ENCODE results near the gene ZNF397.
A peak's percentile ranks its signal among the peaks of the same experiment; 100 is the strongest.
"Not testable (repeated sequence)": the region's sequence is repeated elsewhere in the genome, so short reads cannot be mapped to it uniquely, and the experiment has no call there.

Gene ZNF397

DNA sequence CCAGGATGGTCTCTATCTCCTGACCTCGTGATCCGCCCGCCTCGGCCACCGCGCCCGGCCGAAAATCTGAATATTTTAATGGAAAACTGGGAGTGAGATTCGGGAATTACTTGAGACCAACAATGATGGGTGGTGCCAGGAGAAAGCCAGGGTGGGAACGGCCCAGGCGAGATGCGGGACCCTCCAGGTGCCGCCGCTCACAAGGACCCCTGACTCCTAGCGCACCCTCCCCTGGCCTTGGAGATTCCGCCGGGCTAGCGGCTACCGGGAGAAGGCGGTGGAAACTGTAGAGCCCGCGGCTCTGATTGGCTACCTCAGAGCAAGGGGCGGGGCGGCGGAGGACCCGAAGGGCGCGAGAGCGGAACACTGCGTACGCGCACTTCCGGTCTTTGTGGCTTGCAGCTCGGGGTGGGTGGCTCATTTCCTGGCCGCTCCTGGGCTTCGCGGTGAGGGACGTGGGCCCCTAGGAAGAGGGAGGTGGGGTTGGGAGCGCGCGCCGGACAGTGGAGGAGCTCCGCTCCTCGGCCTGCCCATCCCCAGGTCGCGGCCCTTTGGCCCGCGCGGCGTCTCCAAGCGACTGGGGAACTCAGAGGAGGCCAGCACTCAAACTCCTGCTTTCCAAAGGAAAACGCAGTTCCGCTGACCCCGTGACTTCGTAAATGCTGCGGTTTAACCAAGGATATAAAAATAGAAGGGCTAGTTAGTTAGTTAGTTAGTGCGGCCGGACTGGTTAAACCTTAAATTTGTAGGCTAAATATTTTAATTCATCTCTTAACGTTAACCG is at the start of gene ZNF397:
Gene ZNF397 (plus strand): TSS at position 371 of the 784 bp plus-strand sequence. CDS start 1,437 bp downstream, outside the sequence.
- peak; percentile 96 for DNase-seq

DNA sequence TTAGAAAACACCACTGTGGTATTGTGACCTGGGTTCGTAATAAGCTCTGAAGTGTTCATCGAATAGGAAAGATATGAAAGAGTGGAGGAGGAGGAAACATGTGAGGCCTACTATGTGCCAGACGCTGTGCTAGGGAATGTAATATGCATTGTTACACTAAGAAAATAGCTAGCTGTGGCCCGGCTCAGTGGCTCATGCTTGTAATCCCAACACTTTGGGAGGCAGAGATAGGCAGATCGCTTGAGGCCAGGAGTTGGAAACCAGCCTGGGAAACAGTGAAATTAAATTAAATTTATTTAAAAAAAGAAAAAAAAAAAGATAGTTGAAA is 49.2 kb upstream of the ZNF397 start:
- DNase-seq: no peak

GRCh38 chr18:35192415-35192814 is 48.4 kb upstream of the ZNF397 start:
- no peak for DNase-seq

DNA sequence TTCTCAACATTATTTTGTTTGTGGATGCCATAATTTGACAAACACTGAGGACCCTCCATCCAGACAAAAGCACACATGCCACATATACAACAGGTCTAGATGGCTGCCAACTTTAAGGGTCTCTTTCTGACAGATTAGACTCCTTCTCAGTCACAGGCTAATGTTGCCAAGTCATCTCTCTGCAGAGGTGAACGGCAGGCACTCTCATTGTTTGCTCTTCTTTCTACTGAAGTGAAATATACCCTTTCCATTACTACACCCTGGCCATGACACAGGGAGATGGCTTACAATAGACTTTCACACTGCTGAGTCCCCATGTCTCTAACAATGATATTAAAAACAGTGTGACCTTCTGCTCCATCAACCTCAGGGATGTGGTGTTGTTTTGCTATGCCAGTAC is 47.5 kb upstream of the ZNF397 start:
- no peak for DNase-seq

DNA sequence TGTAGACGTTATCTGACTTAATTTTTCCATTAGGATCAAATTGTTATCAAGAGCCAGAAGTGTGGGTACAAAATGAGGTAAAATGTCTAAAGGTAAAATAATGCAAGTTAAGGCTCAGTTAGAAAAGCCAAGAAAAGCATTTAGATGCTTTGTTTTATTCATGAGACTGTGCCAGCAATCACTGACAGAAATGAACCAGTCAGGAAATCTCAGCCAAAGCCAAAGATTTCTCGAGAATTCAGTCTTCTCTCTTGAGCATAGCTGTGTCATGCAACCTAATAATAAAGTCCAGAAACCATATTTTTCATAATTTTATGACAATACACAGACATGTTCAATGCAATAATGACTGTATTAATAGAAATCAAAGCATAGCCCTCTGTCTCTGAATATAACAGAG is 43.5 kb upstream of the ZNF397 start:
- no peak for DNase-seq

DNA sequence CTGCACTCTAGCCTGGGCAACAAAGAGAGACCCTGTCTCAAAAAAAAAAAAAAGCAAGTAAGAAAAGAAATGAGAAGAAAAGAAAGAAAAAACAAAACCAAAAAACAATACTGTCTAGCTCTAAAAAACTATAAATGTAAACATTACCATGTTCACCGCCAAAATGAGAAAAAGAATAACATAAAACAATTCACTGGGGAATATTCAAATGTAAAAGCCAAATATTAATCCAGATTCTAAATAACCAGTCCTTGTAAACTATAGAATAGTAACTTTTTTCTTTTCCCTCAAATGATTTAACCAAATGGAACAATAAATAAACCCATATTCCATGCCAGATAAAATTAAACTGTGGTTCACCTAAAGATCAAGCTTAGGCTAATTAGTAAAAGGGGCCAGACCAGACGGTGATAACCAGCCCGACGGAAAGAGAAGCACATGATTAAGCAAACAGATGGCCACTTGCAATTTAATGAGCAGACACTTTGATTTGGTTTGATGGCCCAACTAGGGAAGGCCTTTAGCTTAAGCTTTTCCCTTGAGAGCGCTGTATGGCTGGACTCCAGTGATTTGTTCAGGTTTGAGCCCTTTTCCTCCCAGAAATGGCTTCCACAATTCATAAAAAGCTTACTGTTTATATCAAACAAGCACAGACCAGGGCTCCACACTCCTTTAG is 39.4 kb upstream of the ZNF397 start:
- no peak for DNase-seq

DNA sequence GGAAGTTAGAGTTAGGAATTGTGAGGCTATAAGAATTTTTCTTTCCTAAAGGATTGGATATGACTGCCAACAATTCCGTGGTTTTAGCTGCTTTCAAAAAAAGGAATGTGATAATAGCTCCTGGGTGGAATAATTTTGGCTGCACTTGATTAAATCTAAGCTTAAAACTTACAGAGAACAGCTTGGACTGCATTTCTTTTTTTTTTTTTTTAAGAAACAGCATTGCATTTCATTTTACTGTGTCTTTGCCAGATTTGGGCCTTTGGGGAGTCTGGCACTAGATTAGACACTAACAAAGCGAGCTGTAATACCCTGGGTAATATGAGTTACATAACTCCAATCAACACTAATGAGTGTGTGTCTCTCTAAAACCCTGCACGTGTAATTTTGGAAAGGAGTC is 37.8 kb upstream of the ZNF397 start:
- DNase-seq: no peak

- no peak for DNase-seq
Measured at GRCh38 chr18:35205199-35205712, 35.6 kb upstream of the ZNF397 start.

- not testable (repeated sequence) for DNase-seq
Measured at GRCh38 chr18:35205746-35206458, 34.9 kb upstream of the ZNF397 start.

DNA sequence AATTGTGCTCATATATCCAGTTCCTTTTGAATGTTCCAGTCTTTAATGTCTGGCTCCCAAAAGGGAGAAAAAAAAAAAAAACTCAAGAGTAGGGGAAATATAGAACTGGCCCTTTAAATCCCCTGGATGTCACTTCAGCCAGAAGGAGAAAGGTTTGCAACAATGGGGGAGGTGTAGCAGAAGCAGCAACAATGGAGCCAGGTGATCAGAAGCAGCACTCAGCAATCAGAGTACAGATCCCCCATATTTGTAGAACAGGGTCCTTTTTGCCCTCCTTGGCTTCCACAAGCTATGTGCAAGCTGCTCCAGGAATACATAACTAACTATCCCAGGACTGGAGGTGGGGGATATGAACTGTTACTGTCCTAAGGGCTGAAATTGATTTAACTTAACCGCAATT is 25.8 kb upstream of the ZNF397 start:
- DNase-seq: no peak

DNA sequence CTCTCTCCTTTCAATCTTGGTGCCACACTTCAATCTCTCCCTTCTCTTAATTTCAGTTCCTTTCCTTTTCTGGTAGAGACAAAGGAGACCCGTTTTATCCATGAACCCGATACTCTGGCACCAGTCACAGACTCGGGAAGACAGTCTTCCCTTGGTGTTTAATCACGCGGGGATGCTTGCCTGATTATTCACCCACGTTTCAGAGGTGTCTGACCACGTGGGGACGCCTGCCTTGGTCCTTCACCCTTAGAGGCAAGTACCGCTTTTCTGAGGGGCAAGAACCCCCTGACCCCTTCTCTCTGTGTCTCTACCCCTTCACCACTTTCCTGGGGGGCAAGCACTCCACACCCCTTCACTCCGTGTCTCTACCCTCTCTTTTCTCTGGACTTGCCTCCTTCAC is 24.2 kb upstream of the ZNF397 start:
- not testable (repeated sequence) for DNase-seq

- DNase-seq: not testable (repeated sequence)
Measured at GRCh38 chr18:35219331-35219730, 21.5 kb upstream of the ZNF397 start.

DNA sequence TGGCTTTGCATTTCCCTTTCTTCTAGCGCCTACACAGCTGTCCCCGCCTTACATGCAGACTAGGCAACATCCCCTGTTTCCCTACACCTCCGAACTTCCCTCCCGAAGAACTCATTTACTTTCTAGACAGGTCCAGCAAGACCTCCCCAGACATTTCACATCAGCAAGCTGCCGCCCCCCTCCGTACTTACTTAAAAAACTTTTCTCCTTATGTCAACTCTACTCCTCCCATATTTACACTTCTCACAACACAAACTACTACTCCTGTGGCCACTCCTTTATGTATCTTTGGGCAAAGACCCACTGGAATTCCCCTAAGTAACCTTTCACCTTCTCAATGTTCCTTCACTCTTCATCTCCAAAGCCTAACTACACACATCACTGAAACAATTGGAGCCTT is 20.4 kb upstream of the ZNF397 start:
- DNase-seq: no peak

- no peak for DNase-seq
Measured at GRCh38 chr18:35223797-35224196, 17.0 kb upstream of the ZNF397 start.

DNA sequence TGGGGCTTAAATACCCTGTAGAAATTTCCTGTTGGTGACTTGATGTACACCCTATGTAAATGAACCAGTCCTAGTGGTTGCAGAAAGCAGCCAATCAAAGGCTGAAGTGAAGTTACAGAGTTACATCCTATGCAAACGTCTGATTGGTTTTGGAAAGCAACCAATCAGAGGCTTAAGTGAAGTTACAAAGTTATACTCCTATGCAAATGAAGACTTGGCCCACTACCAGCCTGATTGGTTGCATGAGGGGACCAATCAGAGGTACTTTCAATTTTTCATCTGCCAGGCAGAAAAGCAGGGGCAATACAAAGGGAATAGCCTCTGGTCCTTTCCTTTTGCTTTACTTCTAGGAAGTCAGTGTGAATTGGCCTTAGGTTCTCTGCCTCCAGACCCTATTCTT is 13.6 kb upstream of the ZNF397 start:
- DNase-seq: no peak

- peak; percentile 87 for DNase-seq
Measured at GRCh38 chr18:35231052-35231451, 9.8 kb upstream of the ZNF397 start.

DNA sequence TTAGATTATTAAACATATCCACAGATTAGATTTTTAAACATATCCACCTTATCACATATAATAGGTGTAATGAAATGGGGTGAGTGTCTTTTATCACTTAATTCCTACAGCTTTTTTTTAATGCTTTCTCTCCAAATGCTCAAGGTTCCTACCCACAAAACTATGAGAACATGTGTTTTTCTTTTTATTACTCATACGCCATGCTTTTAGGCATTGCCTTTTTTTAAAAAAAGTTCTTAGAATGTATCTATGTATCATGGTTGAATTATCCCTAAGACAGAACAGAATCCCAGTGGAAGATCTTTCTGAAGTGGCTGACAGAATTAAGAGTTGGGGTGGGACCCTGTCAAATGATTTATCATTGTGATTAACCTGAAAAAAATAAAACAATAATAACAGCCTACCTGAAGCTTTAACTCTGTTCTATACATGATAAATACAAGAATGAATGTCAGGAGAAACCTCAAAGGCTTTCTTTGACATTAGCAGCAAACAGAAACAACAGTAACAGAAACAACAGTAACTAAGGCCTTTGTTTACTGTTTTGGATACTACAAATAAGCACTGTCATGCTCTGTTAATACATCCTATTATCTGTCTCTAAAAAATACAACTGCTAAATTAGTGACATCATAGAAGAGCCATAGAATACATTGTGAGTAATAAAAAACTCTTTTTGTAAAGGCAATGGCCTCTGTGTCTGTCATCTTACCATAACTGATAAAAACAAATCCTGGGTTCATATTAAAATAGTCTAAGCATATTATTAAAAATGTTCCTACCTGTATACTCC is 4.1 kb upstream of the ZNF397 start:
- no peak for DNase-seq

- no peak for DNase-seq
Measured at GRCh38 chr18:35239314-35239713, 1.5 kb upstream of the ZNF397 start.

DNA sequence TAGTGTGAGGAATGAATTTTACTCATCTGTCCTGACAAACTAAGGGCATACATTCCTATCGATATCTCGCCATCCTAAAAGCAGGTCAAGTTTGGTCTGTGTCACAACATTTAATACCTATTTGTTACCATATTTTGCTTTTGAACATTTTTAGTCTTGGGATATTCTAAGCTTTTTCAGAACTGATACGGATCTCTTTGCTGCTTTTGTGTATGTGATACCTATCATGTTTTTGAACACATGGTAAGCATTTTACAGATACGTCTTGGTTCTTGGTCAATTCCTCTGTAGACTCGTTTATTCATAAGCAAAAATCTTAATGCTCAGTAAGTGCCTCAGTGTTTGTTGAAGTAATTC is 592 bp downstream of the ZNF397 start:
- DNase-seq: no peak

DNA sequence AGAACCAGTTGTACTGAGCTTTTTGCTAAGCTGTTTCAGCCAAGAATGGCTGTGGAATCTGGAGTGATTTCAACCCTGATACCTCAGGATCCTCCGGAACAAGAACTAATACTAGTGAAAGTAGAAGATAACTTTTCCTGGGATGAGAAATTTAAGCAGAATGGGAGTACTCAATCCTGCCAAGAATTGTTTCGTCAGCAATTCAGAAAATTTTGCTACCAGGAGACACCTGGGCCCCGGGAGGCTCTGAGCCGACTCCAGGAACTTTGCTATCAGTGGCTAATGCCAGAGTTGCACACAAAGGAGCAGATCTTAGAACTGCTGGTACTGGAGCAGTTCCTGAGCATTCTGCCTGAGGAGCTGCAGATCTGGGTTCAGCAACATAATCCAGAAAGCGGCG is 1.6 kb downstream of the ZNF397 start:
- DNase-seq: no peak

- DNase-seq: no peak
Measured at GRCh38 chr18:35244671-35245070, 3.8 kb downstream of the ZNF397 start.

GRCh38 chr18:35245719-35246317 is 5.0 kb downstream of the ZNF397 start:
- no peak for DNase-seq

- no peak for DNase-seq
Measured at GRCh38 chr18:35246831-35247230, 6.0 kb downstream of the ZNF397 start.
